ENCODE data around the gene PM20D1. TPM values are rescaled to one million over a fixed set of nuclear protein-coding genes. Genes with fewer than 3 reads are reported as not detected.
"Not testable (repeated sequence)": the region's sequence is repeated elsewhere in the genome, so short reads cannot be mapped to it uniquely, and the experiment has no call there.

The PM20D1 gene
- total and polyA plus RNA-seq, 9 donors: 0.05 to 1.8 (median 0.74) TPM; not detected in 1

DNA sequence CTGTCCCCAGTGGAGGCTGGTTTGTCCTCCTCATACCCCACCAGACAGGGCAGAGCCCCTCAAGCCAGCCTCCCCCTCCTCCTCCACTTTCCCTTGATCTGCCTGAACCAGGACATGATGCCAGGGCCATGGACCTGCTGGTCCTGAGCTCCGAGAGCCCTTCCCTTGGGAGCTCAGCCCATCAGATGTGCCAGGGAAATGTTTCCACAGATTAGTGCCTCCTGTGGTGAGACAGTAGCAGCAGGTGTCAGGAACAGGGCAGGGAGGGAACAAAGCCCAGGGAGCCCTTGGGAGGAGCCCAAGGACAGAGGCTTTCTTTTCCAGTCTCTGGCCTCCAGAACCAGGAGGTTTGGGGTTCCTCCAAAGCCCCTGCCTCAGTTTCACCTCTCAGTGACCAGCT is 22.3 kb downstream of the PM20D1 start:
- no peak for TF ChIP-seq POLR2A (IDR thresholded peaks at IDR 0.05)
- no peak for TF ChIP-seq EP300 (IDR thresholded peaks at IDR 0.05)
- TF ChIP-seq, protein P1, sequence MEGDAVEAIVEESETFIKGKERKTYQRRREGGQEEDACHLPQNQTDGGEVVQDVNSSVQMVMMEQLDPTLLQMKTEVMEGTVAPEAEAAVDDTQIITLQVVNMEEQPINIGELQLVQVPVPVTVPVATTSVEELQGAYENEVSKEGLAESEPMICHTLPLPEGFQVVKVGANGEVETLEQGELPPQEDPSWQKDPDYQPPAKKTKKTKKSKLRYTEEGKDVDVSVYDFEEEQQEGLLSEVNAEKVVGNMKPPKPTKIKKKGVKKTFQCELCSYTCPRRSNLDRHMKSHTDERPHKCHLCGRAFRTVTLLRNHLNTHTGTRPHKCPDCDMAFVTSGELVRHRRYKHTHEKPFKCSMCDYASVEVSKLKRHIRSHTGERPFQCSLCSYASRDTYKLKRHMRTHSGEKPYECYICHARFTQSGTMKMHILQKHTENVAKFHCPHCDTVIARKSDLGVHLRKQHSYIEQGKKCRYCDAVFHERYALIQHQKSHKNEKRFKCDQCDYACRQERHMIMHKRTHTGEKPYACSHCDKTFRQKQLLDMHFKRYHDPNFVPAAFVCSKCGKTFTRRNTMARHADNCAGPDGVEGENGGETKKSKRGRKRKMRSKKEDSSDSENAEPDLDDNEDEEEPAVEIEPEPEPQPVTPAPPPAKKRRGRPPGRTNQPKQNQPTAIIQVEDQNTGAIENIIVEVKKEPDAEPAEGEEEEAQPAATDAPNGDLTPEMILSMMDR (IDR thresholded peaks at IDR 0.05): no peak
- no peak for DNase-seq
- no peaks in the 10 kb centered on the region for H3K9me3 ChIP-seq
- no peaks in the 10 kb centered on the region for H3K36me3 ChIP-seq
- intact Hi-C loops (cut with DNase I): no loop called here
- H3K4me1 ChIP-seq (ENCODE audit: insufficient read depth): peaks cover 7% of the 10 kb centered on the region
- H3K4me3 ChIP-seq: no peak overlapping the region
- H3K27me3 ChIP-seq: no peaks in the 10 kb centered on the region
- WGBS, 3 donors: 13 to 29% (median 25%) methylated on average over 1 of the region's 1 CpG
- H3K27ac ChIP-seq: peak overlapping the region in 1 of 2 donors; percentile 51

DNA sequence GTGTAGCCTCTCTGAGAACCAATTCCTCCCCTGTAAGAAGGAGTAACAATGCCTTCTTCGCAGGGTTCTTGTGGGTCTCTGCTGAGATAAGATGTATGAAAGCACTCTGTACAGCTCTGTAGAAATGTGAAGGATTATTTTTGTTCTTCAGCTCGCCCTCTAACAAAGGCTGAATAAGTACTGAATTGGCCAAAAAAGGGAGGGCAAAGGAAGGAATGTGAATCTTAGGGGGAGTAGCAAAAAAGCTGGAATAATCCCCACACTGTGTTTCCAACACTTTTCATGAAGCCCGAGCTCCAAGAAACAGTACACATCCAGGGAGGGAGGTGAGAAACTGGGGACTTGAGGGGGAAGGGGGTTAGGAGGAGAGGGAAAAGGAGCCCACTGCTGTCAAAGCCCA is 22.9 kb downstream of the PM20D1 start:
- 4 to 15% (median 5%) methylated on average over 3 of the region's 3 CpGs for WGBS, 3 donors

GRCh38 chr1:205826016-205826806 is 23.7 kb downstream of the PM20D1 start:
- no peak overlapping the region for H3K4me3 ChIP-seq
- no peak for TF ChIP-seq EP300 (IDR thresholded peaks at IDR 0.05)
- no peak for TF ChIP-seq POLR2A (IDR thresholded peaks at IDR 0.05)
- TF ChIP-seq, protein P1 (IDR thresholded peaks at IDR 0.05): no peak
- H3K27me3 ChIP-seq: no peaks in the 10 kb centered on the region
- peaks cover 7% of the 10 kb centered on the region for H3K4me1 ChIP-seq (ENCODE audit: insufficient read depth)
- intact Hi-C loops (cut with DNase I): no loop called here
- no peaks in the 10 kb centered on the region for H3K36me3 ChIP-seq
- no peaks in the 10 kb centered on the region for H3K9me3 ChIP-seq
- peak in 2 of 5 donors; percentile 42 to 55 for DNase-seq
- 34 to 48% (median 45%) methylated on average over 8 of the region's 8 CpGs for WGBS, 3 donors
- peak overlapping the region in 1 of 2 donors; percentile 20 for H3K27ac ChIP-seq

More for the DNA sequence above, 22.9 kb downstream of the PM20D1 start:
- Histone ChIP-seq H3K4me3 (no peak overlapping the region), H3K9me3 (no peaks in the 10 kb centered on the region), H3K36me3 (no peaks in the 10 kb centered on the region), H3K27ac (peak overlapping the region in 1 of 2 donors; percentile 51), H3K4me1 (ENCODE audit: insufficient read depth) (peaks cover 7% of the 10 kb centered on the region), H3K27me3 (no peaks in the 10 kb centered on the region)
- no peak for DNase-seq
- no peak for TF ChIP-seq EP300 (IDR thresholded peaks at IDR 0.05)
- TF ChIP-seq, protein P1 (IDR thresholded peaks at IDR 0.05): no peak
- no peak for TF ChIP-seq POLR2A (IDR thresholded peaks at IDR 0.05)
- intact Hi-C loops (cut with DNase I): no loop called here

GRCh38 chr1:205824180-205824579 is 25.8 kb downstream of the PM20D1 start:
- 95 to 96% (median 95%) methylated on average over 5 of the region's 5 CpGs for WGBS, 3 donors
- Histone ChIP-seq H3K27me3 (no peaks in the 10 kb centered on the region), H3K4me1 (ENCODE audit: insufficient read depth) (peaks cover 7% of the 10 kb centered on the region), H3K27ac (no peak overlapping the region), H3K9me3 (no peaks in the 10 kb centered on the region), H3K4me3 (no peak overlapping the region), H3K36me3 (no peaks in the 10 kb centered on the region)
- intact Hi-C loops (cut with DNase I): no loop called here
- no peak for TF ChIP-seq EP300 (IDR thresholded peaks at IDR 0.05)
- DNase-seq: no peak

- DNase-seq; H3K9me3 ChIP-seq; H3K4me3 ChIP-seq; H3K4me1 ChIP-seq (ENCODE audit: insufficient read depth); H3K27me3 ChIP-seq; H3K27ac ChIP-seq; intact Hi-C loops (cut with DNase I); H3K36me3 ChIP-seq: not testable (repeated sequence)
- 94 to 98% (median 96%) methylated on average over 2 of the region's 2 CpGs for WGBS, 3 donors
Measured at GRCh38 chr1:205823260-205823659, 26.7 kb downstream of the PM20D1 start.
